RPMI7951 (cell line): ENCODE results near the gene AURKA. TPM values are rescaled to one million over a fixed set of nuclear protein-coding genes. Genes with fewer than 3 reads are reported as not detected.

Experiments
- DNase-seq: peaks from one replicate; pipeline ENCODE4 v3.0.0-alpha.2; 2012; ENCODE audit warnings: low read depth
- total RNA-seq: library from RNA; depleted of rRNA; stranded (reverse); fragments of >200 nt; shearing (Covaris generic); gene quantifications from 2 replicates; pipeline ENCODE4 v1.2.3, GENCODE V29; 2014; rRNA removed

Gene AURKA
- 216 and 231 TPM in 2 replicates for total RNA-seq

- DNase-seq: peak; percentile 100
Measured at GRCh38 chr20:56392132-56392880, at the start of gene AURKA, which contains the start of gene CSTF1. TSS of gene AURKA (minus strand) at chr20:56392215. CDS start at chr20:56388197, 4,018 bp downstream. TSS of gene CSTF1 (plus strand) at chr20:56392645. CDS start at chr20:56395553, 2,908 bp downstream.

- DNase-seq: peak; percentile 91
Measured at GRCh38 chr20:56440346-56441007, 48.5 kb upstream of the AURKA start.

- peak; percentile 100 for DNase-seq
Measured at GRCh38 chr20:56439771-56440291, 47.8 kb upstream of the AURKA start.

- DNase-seq: no peak
Measured at GRCh38 chr20:56438284-56438683, 46.3 kb upstream of the AURKA start.

- no peak for DNase-seq
Measured at GRCh38 chr20:56437196-56437960, 45.4 kb upstream of the AURKA start.

- peak; percentile 57 for DNase-seq
Measured at GRCh38 chr20:56433880-56434255, 41.9 kb upstream of the AURKA start.

- no peak for DNase-seq
Measured at GRCh38 chr20:56433221-56433879, 41.3 kb upstream of the AURKA start.

- peak; percentile 25 for DNase-seq
Measured at GRCh38 chr20:56431471-56431870, 39.5 kb upstream of the AURKA start.

- no peak for DNase-seq
Measured at GRCh38 chr20:56430957-56431356, 38.9 kb upstream of the AURKA start.

- DNase-seq: no peak
Measured at GRCh38 chr20:56430461-56430860, 38.4 kb upstream of the AURKA start.

GRCh38 chr20:56429941-56430340 is 37.9 kb upstream of the AURKA start:
- DNase-seq: no peak

GRCh38 chr20:56429502-56429901 is 37.5 kb upstream of the AURKA start:
- DNase-seq: peak; percentile 73

- DNase-seq: no peak
Measured at GRCh38 chr20:56428881-56429280, 36.9 kb upstream of the AURKA start.

GRCh38 chr20:56428410-56428809 is 36.4 kb upstream of the AURKA start:
- DNase-seq: no peak

GRCh38 chr20:56427797-56428196 is 35.8 kb upstream of the AURKA start:
- no peak for DNase-seq

- no peak for DNase-seq
Measured at GRCh38 chr20:56426926-56427325, 34.9 kb upstream of the AURKA start.

- DNase-seq: no peak
Measured at GRCh38 chr20:56426026-56426425, 34.0 kb upstream of the AURKA start.

GRCh38 chr20:56424931-56425330 is 32.9 kb upstream of the AURKA start:
- no peak for DNase-seq

GRCh38 chr20:56423886-56424285 is 31.9 kb upstream of the AURKA start:
- no peak for DNase-seq

GRCh38 chr20:56423211-56423610 is 31.2 kb upstream of the AURKA start:
- DNase-seq: no peak

GRCh38 chr20:56422824-56423189 is 30.8 kb upstream of the AURKA start:
- DNase-seq: peak; percentile 84
